ENCODE results near the gene HDGFL2.

HDGFL2 gene

DNA sequence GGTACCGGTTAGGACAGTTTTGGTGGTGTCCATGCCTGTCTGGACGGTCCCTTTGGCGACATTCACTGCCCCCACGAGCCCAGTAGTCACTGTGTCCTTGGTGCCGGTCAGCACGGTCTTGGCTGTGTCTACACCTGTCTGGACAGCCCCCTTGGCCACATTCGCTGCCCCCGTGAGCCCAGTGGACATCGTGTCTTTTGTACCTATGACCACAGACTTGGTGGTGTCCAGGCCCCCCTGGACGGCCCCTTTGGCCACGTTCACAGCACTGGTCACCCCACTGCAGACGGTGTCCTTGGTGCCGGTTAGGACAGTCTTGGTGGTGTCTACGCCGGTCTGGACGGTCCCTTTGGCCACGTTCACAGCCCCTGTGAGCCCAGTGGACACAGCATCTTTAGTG, 40.0 kb downstream of the HDGFL2 start:
- no peaks in the 10 kb centered on the region for H3K27me3 ChIP-seq (ENCODE audit: control insufficient read depth, low read length)
- H3F3A ChIP-seq (ENCODE audit: control insufficient read depth, insufficient read depth) = no peaks in the 10 kb centered on the region
- no peaks in the 10 kb centered on the region for H4K20me1 ChIP-seq (ENCODE audit: control insufficient read depth, insufficient read depth, low read depth, low read length)
- no peaks in the 10 kb centered on the region for H3K9me3 ChIP-seq (ENCODE audit: control insufficient read depth, insufficient read depth, low read length)
- H3K9me2 ChIP-seq (replicated peaks; ENCODE audit: control insufficient read depth, low read length) = no peaks in the 10 kb centered on the region
- H3K4me1 ChIP-seq (ENCODE audit: control insufficient read depth, low read length) = peaks cover 3% of the 10 kb centered on the region; the same call in 1 of the 2 replicates
- no peaks in the 10 kb centered on the region for H3K79me2 ChIP-seq (ENCODE audit: control insufficient read depth, low read length)
- no peaks in the 10 kb centered on the region for H3K36me3 ChIP-seq (ENCODE audit: control insufficient read depth, low read length)
- no peak overlapping the region for H3K4me2 ChIP-seq (ENCODE audit: low read length)
- TF ChIP-seq EZH2phosphoT487 (IDR thresholded peaks at IDR 0.05; ENCODE audit: borderline replicate concordance, low read length) = no peak
- TF ChIP-seq, protein P1, sequence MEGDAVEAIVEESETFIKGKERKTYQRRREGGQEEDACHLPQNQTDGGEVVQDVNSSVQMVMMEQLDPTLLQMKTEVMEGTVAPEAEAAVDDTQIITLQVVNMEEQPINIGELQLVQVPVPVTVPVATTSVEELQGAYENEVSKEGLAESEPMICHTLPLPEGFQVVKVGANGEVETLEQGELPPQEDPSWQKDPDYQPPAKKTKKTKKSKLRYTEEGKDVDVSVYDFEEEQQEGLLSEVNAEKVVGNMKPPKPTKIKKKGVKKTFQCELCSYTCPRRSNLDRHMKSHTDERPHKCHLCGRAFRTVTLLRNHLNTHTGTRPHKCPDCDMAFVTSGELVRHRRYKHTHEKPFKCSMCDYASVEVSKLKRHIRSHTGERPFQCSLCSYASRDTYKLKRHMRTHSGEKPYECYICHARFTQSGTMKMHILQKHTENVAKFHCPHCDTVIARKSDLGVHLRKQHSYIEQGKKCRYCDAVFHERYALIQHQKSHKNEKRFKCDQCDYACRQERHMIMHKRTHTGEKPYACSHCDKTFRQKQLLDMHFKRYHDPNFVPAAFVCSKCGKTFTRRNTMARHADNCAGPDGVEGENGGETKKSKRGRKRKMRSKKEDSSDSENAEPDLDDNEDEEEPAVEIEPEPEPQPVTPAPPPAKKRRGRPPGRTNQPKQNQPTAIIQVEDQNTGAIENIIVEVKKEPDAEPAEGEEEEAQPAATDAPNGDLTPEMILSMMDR (IDR thresholded peaks at IDR 0.05; ENCODE audit: low read depth, low read length, poor library complexity, severe bottlenecking) = no peak
- no peak overlapping the region for H3K27ac ChIP-seq (ENCODE audit: low read depth, low read length)
- H3K4me3 ChIP-seq (ENCODE audit: low read length) = no peak overlapping the region

DNA sequence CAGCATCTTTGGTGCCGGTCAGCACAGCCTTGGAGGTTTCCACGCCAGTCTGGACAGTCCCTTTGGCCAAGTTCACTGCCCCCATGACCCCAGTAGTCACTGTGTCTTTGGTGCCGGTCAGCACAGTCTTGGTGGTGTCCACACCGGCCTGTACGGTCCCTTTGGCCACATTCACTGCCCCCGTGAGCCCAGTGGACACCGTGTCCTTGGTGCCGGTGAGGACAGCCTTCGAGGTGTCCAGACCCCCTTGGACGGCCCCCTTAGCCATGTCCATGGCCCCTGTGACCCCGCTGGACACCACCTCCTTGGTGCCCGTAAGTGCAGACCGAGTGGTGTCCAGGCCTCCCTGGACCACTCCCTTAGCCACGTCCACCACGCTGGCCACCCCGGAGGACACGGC, 41.2 kb downstream of the HDGFL2 start:
- no peak overlapping the region for H3K27ac ChIP-seq (ENCODE audit: low read depth, low read length)
- no peak overlapping the region for H3K4me2 ChIP-seq (ENCODE audit: low read length)
- H3K4me3 ChIP-seq (ENCODE audit: low read length) = no peak overlapping the region
- H3K79me2 ChIP-seq (ENCODE audit: control insufficient read depth, low read length) = no peaks in the 10 kb centered on the region
- no peak for TF ChIP-seq EZH2phosphoT487 (IDR thresholded peaks at IDR 0.05; ENCODE audit: borderline replicate concordance, low read length)
- TF ChIP-seq, protein P1 (IDR thresholded peaks at IDR 0.05; ENCODE audit: low read depth, low read length, poor library complexity, severe bottlenecking) = no peak
- no peaks in the 10 kb centered on the region for H3K9me3 ChIP-seq (ENCODE audit: control insufficient read depth, insufficient read depth, low read length)
- H3K36me3 ChIP-seq (ENCODE audit: control insufficient read depth, low read length) = no peaks in the 10 kb centered on the region
- no peaks in the 10 kb centered on the region for H3F3A ChIP-seq (ENCODE audit: control insufficient read depth, insufficient read depth)
- no peaks in the 10 kb centered on the region for H3K9me2 ChIP-seq (replicated peaks; ENCODE audit: control insufficient read depth, low read length)
- no peaks in the 10 kb centered on the region for H4K20me1 ChIP-seq (ENCODE audit: control insufficient read depth, insufficient read depth, low read depth, low read length)
- H3K4me1 ChIP-seq (ENCODE audit: control insufficient read depth, low read length) = peaks cover 3% of the 10 kb centered on the region; the same call in 1 of the 2 replicates
- H3K27me3 ChIP-seq (ENCODE audit: control insufficient read depth, low read length) = no peaks in the 10 kb centered on the region

DNA sequence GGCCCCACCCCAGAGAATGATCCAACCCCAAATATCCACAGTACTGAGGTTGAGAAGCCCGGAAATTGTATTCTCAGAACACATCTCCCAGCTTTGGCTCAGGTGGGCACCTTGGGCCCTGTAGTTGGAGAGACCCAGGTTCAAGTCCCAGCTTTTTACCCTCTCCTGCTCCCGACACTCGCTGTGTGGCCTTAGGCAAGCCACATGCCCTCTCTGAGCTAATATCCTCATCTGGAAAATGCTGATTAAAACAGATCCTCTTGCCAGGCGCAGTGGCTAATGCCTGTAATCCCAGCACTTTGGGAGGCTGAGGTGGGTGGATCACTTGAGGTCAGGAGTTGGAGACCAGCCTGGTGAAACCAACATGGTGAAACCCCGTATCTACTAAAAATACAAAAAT, 43.6 kb downstream of the HDGFL2 start:
- no peaks in the 10 kb centered on the region for H3F3A ChIP-seq (ENCODE audit: control insufficient read depth, insufficient read depth)
- no peak overlapping the region for H3K4me2 ChIP-seq (ENCODE audit: low read length)
- H3K4me1 ChIP-seq (ENCODE audit: control insufficient read depth, low read length) = no peaks in the 10 kb centered on the region
- H3K4me3 ChIP-seq (ENCODE audit: low read length) = no peak overlapping the region
- no peaks in the 10 kb centered on the region for H3K9me3 ChIP-seq (ENCODE audit: control insufficient read depth, insufficient read depth, low read length)
- H3K9me2 ChIP-seq (replicated peaks; ENCODE audit: control insufficient read depth, low read length) = no peaks in the 10 kb centered on the region
- no peaks in the 10 kb centered on the region for H4K20me1 ChIP-seq (ENCODE audit: control insufficient read depth, insufficient read depth, low read depth, low read length)
- H3K79me2 ChIP-seq (ENCODE audit: control insufficient read depth, low read length) = no peaks in the 10 kb centered on the region
- H3K27me3 ChIP-seq (ENCODE audit: control insufficient read depth, low read length) = no peaks in the 10 kb centered on the region
- TF ChIP-seq, protein P1 (IDR thresholded peaks at IDR 0.05; ENCODE audit: low read depth, low read length, poor library complexity, severe bottlenecking) = no peak
- TF ChIP-seq EZH2phosphoT487 (IDR thresholded peaks at IDR 0.05; ENCODE audit: borderline replicate concordance, low read length) = no peak
- H3K27ac ChIP-seq (ENCODE audit: low read depth, low read length) = no peak overlapping the region
- no peaks in the 10 kb centered on the region for H3K36me3 ChIP-seq (ENCODE audit: control insufficient read depth, low read length)

Measured in DOHH2 (cell line).